ENCODE measurements around the gene DSCAM.
A peak's percentile ranks its signal among the peaks of the same experiment; 100 is the strongest.

Gene DSCAM

GRCh38 chr21:40164905-40165772 is 681.8 kb downstream of the DSCAM start:
- DNase-seq: no peak

- DNase-seq: no peak
Measured at GRCh38 chr21:40162075-40162474, 684.9 kb downstream of the DSCAM start.

DNA sequence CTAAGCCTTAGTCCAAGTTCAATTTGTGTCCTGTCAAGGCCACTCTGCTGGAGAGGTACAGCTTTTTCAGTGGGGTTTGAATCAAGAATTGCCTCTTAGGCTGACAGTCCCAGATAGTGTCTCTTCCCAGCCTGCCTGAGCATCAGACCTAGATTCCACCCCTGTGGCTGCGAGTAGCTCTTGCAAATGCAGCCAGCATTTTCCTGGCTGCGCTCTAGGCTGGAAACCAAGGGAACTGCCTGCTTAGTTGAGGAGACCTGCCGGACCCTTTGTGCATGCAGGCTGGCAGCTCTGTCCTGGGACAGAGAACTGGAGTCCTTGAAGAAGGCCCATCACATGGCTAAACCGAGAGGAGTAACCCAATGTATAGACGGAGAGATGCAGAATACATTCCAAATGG is 686.0 kb downstream of the DSCAM start:
- no peak for DNase-seq

DNA sequence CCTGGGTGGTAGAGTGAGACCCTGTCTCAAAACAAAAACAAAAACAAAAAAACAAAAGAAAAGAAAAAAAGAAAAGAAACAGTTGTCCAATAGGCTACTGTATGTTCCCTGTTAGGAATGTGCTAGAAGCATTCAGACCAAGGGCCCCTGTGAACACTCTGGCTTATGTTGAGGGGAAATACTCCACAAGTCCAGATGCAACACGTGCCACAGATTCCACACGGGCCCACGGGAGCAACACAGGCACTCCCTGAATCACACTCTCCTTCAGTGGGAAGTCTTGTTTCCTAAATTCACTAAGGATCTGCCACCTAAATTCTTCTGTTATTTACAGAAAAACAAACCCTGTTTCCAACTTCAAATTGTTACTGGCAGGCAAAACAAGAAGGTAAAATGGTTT is 688.6 kb downstream of the DSCAM start:
- no peak for DNase-seq

DNA sequence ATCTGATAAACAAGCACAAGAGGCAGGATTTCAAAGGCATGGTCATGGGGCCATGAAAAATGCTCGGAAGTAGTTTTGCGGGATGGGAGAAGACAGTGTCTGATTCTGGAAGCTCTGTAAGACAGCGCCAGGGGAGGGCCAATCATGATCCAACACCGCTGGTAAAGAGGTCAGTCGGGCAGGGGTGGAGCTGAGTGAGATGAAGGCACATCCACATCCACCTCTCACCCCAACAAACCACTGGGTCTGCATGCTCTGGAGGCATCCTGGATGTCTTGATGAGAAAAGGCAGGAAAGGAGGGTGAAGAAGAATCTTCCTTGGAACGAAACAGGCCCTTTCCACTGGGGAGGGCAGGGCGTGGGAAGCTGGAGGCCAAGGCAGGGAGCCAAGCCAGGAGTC is 691.4 kb downstream of the DSCAM start:
- no peak for DNase-seq

GRCh38 chr21:40153351-40153750 is 693.6 kb downstream of the DSCAM start:
- no peak for DNase-seq

GRCh38 chr21:40152476-40152875 is 694.5 kb downstream of the DSCAM start:
- no peak for DNase-seq

DNA sequence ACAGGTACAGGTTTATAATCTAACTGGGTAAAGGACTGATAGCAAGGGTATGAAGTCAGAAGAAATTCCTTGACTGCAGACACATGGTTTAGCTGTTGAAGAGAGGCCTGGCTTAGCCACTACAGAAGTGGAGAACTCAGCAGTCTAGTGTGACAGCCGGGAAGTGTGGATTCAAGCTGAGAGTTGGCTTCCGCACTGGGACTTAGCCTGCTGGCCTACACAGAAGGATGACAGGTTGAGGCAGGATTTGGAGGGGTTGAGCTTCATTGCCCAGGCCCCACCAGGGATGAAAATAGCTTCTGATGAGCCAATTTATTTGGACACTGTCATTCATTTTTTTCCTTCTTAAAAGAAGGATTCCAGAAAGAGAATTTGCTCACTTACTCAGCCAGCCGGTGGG is 695.3 kb downstream of the DSCAM start:
- no peak for DNase-seq

DNA sequence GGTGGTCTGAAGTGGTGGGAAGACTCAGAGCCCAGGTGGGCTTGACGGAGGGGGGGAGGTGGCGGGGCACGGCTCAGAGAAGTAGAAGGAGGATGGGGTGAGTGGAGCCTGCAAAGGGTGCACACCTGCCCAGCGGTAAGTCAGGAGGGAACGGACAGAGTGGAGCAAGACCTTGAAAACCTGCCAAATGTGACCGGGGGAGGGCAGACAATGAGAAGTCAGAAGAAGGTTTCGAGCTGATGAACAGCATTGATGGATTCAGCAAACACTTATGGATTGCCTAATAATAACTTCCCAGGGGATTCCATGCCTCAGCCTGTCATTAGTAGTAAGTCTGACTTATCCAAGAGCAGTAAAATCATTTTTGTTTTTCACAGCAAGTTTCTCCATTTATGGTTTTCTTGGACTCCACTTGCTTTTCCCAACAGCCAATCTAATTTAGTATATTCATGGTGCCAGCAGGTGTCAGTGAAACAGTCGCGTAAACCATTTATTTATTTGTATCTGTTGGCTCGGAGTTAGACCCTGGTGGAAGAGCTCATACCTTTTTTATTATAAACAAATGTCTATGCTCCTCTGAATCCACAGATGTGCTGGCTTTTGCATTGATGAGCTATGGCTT is 700.6 kb downstream of the DSCAM start:
- DNase-seq: no peak

DNA sequence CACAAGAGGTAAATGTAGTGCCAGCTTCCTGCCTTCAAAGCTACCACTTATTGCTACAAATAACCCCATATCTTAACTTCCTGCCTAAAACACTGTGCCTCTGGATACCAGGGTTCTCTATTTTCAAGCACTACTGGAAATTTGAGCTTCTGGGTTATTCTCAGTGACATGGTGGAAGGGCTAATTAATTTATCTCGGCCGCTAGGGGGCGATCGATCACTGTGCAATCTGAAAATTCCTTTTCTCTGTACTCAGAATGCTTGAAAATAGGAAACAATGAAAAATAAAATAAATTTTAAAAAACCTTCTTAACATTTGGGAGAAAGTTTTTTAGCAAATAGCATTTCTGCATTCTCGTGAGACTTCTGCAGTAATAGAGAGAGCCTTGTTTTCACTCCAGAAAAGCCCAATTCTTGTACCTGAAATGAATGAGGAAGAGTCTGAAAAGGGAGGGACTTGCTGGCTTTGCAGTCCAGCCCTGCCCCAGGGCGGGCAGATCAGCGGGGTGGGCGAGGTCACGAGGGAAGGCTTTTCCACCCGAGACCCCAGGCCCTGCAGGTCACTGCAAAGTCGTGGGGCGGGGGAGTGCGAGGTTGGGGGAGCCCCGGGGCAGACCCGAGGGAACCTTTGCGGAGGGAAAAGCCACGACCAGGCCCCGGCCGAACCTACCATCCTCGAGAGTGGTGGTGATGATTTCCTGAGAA is 703.0 kb downstream of the DSCAM start:
- peak; percentile 18 for DNase-seq

DNA sequence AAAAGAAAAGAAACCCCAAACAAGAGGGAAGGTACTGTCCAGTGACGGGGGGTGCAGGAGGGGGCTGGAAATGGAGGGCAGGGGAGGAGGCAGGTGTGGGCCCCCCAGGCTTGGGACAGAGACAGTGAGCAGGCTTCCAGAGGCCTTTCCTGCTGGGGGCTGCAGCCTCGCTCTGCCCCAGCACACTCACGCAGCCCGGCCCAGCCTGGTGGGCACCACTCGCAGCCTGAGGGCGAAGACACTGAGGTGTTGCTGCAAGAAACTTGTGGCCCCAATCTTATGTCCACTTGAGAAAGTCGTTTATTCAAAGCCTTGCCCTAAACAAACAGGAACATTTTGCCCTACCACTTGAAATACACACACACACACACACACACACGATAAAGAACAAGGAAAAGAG is 705.3 kb downstream of the DSCAM start:
- DNase-seq: no peak

DNA sequence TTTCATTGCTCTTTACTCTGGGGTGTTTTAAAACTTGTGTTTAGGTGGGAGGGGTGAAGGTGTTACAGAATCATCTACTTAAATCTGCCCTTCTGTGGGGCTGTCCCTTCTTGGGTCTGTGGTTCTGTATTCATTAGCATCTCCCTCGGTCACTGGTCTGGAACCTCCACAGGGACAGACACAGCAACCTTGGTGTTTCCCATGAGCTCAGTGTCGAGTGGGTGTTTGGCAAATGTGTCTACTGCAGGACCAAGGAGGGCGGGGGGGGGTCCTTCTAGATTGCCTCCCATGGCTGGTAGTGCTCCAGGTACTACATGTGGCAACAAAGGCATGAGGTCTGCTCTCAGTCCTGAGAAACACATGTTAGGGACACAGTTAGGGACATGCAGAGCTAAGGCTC is 706.3 kb downstream of the DSCAM start:
- DNase-seq: no peak

GRCh38 chr21:40139636-40140035 is 707.3 kb downstream of the DSCAM start:
- no peak for DNase-seq

DNA sequence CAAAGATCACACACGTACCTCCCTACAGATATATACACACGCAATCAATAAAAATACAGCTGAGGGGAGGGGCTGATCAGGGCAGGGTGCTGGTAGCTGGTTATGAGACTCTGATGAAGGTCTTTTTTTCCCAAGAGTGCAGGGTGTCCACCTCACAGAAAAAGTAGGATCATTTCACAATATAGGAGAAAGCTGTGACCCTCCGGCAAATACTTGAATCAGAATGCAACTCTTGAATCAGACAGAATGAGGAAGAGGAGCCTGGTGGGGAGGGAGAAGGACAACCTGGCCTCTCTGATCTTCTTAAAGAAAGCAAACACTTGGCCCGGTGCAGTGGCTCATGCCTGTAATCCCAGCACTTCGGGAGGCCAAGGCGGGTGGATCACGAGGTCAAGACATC is 710.4 kb downstream of the DSCAM start:
- no peak for DNase-seq

DNA sequence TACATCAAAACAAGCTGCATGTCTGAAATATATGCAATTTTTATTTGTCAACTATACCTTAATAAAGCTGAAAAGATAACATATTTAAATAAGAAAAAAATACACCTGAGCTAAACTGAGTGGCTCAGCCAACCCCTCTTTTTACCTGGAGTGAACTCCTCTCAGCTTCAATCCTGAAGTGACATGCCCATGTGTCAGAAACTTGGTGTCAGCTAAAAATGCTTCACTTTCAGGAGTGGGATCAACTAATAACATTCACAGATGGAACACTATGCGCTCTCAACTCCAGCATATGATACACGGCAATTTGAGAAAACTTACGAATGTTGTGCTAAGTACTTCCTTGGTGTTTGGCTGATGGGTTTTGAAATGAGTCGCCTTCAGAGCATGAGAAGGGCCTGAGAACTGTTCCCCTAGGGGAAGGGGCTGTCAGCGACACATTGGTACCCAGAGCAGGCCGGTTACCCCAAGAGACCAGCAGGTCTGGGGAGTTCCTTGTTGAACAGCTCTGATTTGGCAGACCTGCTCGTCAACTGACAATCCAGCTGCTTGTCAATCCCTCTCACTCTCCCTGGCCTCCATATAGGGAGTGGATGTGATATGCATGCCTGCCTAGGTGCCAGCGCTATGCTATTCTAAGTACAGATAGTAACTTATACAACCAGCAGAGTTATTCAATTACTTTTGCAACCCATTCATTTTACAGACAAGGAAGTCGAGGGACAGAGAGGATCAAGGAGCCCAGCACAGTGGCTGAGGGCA is 712.0 kb downstream of the DSCAM start:
- DNase-seq: no peak

DNA sequence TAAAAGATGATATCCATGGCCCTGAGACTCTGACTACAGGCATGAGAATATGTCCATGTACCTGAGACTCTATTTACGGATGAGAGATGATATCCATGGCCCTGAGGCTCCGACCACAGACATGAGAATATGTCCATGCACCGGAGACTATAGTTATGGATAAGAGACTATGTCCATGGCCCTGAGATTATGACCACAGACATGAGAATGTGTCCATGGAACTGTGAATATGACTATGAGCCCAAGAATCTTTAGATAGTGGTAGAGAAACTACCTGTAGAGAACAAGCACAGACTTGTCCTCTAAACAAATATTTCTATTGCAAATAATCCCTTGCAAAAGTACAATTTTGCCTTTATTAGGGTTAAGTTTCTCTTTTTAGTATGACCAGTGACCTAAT is 716.5 kb downstream of the DSCAM start:
- DNase-seq: no peak

DNA sequence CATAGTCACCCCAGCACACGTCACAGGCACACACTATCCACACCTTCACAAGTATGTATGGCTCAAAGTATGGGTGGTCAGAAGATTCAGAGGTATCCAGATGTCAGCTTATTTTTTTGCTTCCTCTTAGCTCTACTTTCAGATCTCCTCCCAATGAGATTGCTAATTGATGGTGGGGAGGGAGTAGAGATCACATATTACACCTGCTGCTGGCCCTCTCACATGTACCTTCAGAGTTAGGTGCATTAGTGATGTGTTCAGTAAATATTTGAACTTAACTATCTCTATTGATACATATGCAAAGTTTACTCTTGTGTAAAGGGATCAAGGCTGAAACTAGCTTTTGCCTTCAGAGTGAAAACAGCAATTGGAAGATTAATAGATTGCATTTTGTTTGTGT is 717.1 kb downstream of the DSCAM start:
- DNase-seq: no peak

- DNase-seq: no peak
Measured at GRCh38 chr21:40128891-40129290, 718.1 kb downstream of the DSCAM start.

- DNase-seq: no peak
Measured at GRCh38 chr21:40120940-40121575, 725.9 kb downstream of the DSCAM start.

DNA sequence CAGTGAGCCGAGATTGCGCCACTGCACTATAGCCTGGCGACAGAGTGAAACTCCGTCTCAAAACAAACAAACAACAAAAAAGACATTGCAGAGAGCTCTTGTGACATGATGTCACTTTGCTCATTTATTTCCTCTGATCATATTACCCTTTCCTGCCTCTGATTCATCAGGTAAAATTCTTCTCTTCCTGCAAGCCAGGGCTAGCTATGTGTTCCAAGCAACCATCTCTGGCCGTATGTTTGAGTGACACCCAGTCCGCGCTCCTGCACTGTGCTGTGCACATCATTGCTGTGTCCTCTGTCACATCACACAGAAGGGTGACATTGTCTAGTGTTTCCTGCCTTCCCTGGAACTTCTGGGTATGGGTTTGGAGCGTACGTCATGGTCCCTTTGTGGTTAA is 728.4 kb downstream of the DSCAM start:
- no peak for DNase-seq

DNA sequence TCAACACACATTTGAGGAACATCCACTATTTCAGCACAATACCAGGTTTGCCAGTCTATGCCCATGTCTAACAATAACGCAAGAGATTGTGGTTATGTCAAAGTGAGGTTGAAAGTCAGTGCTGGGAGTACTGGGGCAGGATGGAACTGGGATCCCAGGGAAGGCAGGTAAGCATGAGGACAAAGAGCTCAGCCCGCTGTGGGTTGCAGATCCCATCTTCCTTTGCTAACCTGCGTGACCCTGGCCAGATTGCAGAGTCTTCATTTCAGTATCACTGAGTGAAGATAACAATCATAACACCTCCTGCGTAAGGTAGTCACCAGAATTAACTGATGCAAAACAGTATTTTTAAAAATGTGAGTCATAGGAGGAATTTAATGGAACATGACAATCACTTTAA is 729.7 kb downstream of the DSCAM start:
- no peak for DNase-seq

GRCh38 chr21:40115775-40116174 is 731.2 kb downstream of the DSCAM start:
- no peak for DNase-seq

- DNase-seq: no peak
Measured at GRCh38 chr21:40102682-40103081, 744.3 kb downstream of the DSCAM start.

Measured in activated naive CD4-positive, alpha-beta T cell treated with anti-CD3 and anti-CD28 coated beads, Interleukin-2, amount 50 U/mL, for 16 hours (primary cell).